Stimulated activated naive B cell treated with anti-CD40 and anti-IgM and Interleukin-4, amounts not matched to agents 10 μg/mL and 1 μg/mL and 100 μg/mL, for 72 hours (primary cell): ENCODE data around the gene FUT7.
"Not testable (repeated sequence)": the region's sequence is repeated elsewhere in the genome, so short reads cannot be mapped to it uniquely, and the experiment has no call there.

Source experiments
- ATAC-seq, 2 donors: fragments of 150-1000 bp; cut with Tn5 transposase; replicated peaks; 2 replicates each; pipeline ENCODE4 v1.10.0; 2021; ENCODE audit warnings: moderate library complexity in 1 of 2
- DNase-seq: peaks from one replicate; pipeline ENCODE4 v3.0.0; 2021
- H3K27ac Mint-ChIP-seq: one replicate; pipeline ENCODE4 v1.8.0; 2022; ENCODE audit warnings: mild to moderate bottlenecking, mixed read lengths
- H3K27me3 Mint-ChIP-seq, 2 donors: one replicate each; pipeline ENCODE4 v1.8.0; 2022; ENCODE audit warnings: mixed read lengths in 2 of 2
- H3K36me3 Mint-ChIP-seq, 2 donors: one replicate each; pipeline ENCODE4 v1.8.0; 2022; ENCODE audit warnings: mixed read lengths in 2 of 2, mild to moderate bottlenecking in 1 of 2
- H3K4me1 Mint-ChIP-seq, 2 donors: one replicate each; pipeline ENCODE4 v1.8.0; 2022; ENCODE audit warnings: mixed read lengths in 2 of 2, mild to moderate bottlenecking in 1 of 2
- H3K4me3 Mint-ChIP-seq, 2 donors: one replicate each; pipeline ENCODE4 v1.8.0; 2022; ENCODE audit warnings: mild to moderate bottlenecking in 2 of 2, mixed read lengths in 2 of 2, moderate library complexity in 1 of 2
- H3K9me3 Mint-ChIP-seq, 2 donors: one replicate each; pipeline ENCODE4 v1.8.0; 2022; ENCODE audit warnings: mixed read lengths in 2 of 2, mild to moderate bottlenecking in 1 of 2

FUT7 gene

GRCh38 chr9:137070201-137070905 lies 38.5 kb upstream of the FUT7 start, which contains the start of gene SAPCD2:
Gene SAPCD2, minus strand, starts transcription at chr9:137070557. Its CDS starts 97 bp downstream, at chr9:137070460.
- DNase-seq (peak; percentile 78), ATAC-seq (peak; percentile 93)
- Mint-ChIP-seq H3K9me3 (no peaks in the 10 kb centered on the region), H3K4me3 (peak within 1 kb of the TSS; percentile 75 to 80), H3K27me3 (peaks cover 3 to 4% of the 10 kb centered on the region in 2 donors), H3K4me1 (peaks cover 21 to 28% of the 10 kb centered on the region in 2 donors), H3K27ac (peak within 1 kb of the TSS; percentile 82), H3K36me3 (no peaks in the 10 kb centered on the region)

GRCh38 chr9:137069508-137070091 lies 37.7 kb upstream of the FUT7 start:
- Mint-ChIP-seq H3K9me3 (no peaks in the 10 kb centered on the region), H3K27me3 (peaks cover 3 to 4% of the 10 kb centered on the region in 2 donors), H3K4me3 (peak overlapping the region; percentile 21 to 60), H3K27ac (no peak overlapping the region), H3K4me1 (peaks cover 18 to 24% of the 10 kb centered on the region in 2 donors), H3K36me3 (no peaks in the 10 kb centered on the region)
- no peak for DNase-seq
- ATAC-seq, result no peak

GRCh38 chr9:137068539-137069507 lies 36.9 kb upstream of the FUT7 start:
- Mint-ChIP-seq H3K4me3 (peak overlapping the region; percentile 21 to 60), H3K36me3 (no peaks in the 10 kb centered on the region), H3K27me3 (peaks cover 8 to 9% of the 10 kb centered on the region in 2 donors), H3K9me3 (no peaks in the 10 kb centered on the region), H3K27ac (no peak overlapping the region), H3K4me1 (peaks cover 20 to 29% of the 10 kb centered on the region in 2 donors)
- no peak for DNase-seq
- ATAC-seq, result no peak

- peak; percentile 64 to 74 for ATAC-seq
- Mint-ChIP-seq H3K4me3 (peak overlapping the region in 1 of 2 donors; percentile 29), H3K27ac (peak overlapping the region; percentile 53), H3K36me3 (no peaks in the 10 kb centered on the region), H3K27me3 (peaks cover 8 to 10% of the 10 kb centered on the region in 2 donors), H3K9me3 (no peaks in the 10 kb centered on the region), H3K4me1 (peaks cover 20 to 22% of the 10 kb centered on the region in 2 donors)
- peak; percentile 81 for DNase-seq
Measured at GRCh38 chr9:137067860-137068538, 36.1 kb upstream of the FUT7 start.

- Mint-ChIP-seq H3K4me1 (peaks cover 14 to 20% of the 10 kb centered on the region in 2 donors), H3K27ac (no peak overlapping the region), H3K9me3 (no peaks in the 10 kb centered on the region), H3K4me3 (no peak overlapping the region), H3K27me3 (peaks cover 8 to 10% of the 10 kb centered on the region in 2 donors), H3K36me3 (no peaks in the 10 kb centered on the region)
- no peak for DNase-seq
- no peak for ATAC-seq
Measured at GRCh38 chr9:137066096-137066861, 34.4 kb upstream of the FUT7 start.

- H3K27ac Mint-ChIP-seq, result no peak overlapping the region
- ATAC-seq, result no peak
- H3K4me1 Mint-ChIP-seq, result peaks cover 7 to 13% of the 10 kb centered on the region in 2 donors
- no peak for DNase-seq
- H3K4me3 Mint-ChIP-seq, result no peak overlapping the region
- H3K36me3 Mint-ChIP-seq, result no peaks in the 10 kb centered on the region
- peaks cover 8 to 10% of the 10 kb centered on the region in 2 donors for H3K27me3 Mint-ChIP-seq
- no peaks in the 10 kb centered on the region for H3K9me3 Mint-ChIP-seq
Measured at GRCh38 chr9:137065336-137065967, 33.6 kb upstream of the FUT7 start.

GRCh38 chr9:137064880-137065164 lies 32.9 kb upstream of the FUT7 start:
- no peaks in the 10 kb centered on the region for H3K36me3 Mint-ChIP-seq
- ATAC-seq (no peak), DNase-seq (no peak)
- H3K4me1 Mint-ChIP-seq, result peaks cover 7 to 13% of the 10 kb centered on the region in 2 donors
- no peak overlapping the region for H3K4me3 Mint-ChIP-seq
- no peak overlapping the region for H3K27ac Mint-ChIP-seq
- H3K27me3 Mint-ChIP-seq, result peaks cover 8 to 10% of the 10 kb centered on the region in 2 donors
- H3K9me3 Mint-ChIP-seq, result no peaks in the 10 kb centered on the region

- Mint-ChIP-seq H3K36me3 (no peaks in the 10 kb centered on the region), H3K27me3 (peaks cover 8 to 10% of the 10 kb centered on the region in 2 donors), H3K9me3 (no peaks in the 10 kb centered on the region), H3K27ac (no peak overlapping the region), H3K4me1 (peaks cover 7 to 13% of the 10 kb centered on the region in 2 donors), H3K4me3 (no peak overlapping the region)
- DNase-seq (no peak), ATAC-seq (peak; percentile 38 to 48)
Measured at GRCh38 chr9:137064027-137064879, 32.4 kb upstream of the FUT7 start.

GRCh38 chr9:137063311-137064026 lies 31.6 kb upstream of the FUT7 start:
- Mint-ChIP-seq H3K4me1 (peaks cover 7 to 17% of the 10 kb centered on the region in 2 donors), H3K27ac (no peak overlapping the region), H3K27me3 (peaks cover 8 to 10% of the 10 kb centered on the region in 2 donors), H3K9me3 (no peaks in the 10 kb centered on the region), H3K36me3 (no peaks in the 10 kb centered on the region), H3K4me3 (no peak overlapping the region)
- no peak for DNase-seq
- no peak for ATAC-seq

- not testable (repeated sequence) for H3K27ac Mint-ChIP-seq, H3K9me3 Mint-ChIP-seq, H3K4me3 Mint-ChIP-seq, DNase-seq, ATAC-seq, H3K36me3 Mint-ChIP-seq, H3K27me3 Mint-ChIP-seq
- peaks cover 5 to 14% of the 10 kb centered on the region in 2 donors for H3K4me1 Mint-ChIP-seq
Measured at GRCh38 chr9:137062798-137063197, 30.9 kb upstream of the FUT7 start.

- H3K4me3 Mint-ChIP-seq, result no peak overlapping the region
- DNase-seq (no peak), ATAC-seq (no peak)
- H3K9me3 Mint-ChIP-seq, result no peaks in the 10 kb centered on the region
- H3K4me1 Mint-ChIP-seq, result peaks cover 3 to 12% of the 10 kb centered on the region in 2 donors
- peaks cover 5 to 6% of the 10 kb centered on the region in 2 donors for H3K27me3 Mint-ChIP-seq
- no peaks in the 10 kb centered on the region for H3K36me3 Mint-ChIP-seq
- no peak overlapping the region for H3K27ac Mint-ChIP-seq
Measured at GRCh38 chr9:137062384-137062783, 30.5 kb upstream of the FUT7 start.
